Ishikawa (cell line): ENCODE data around the gene PLCH1.

Experiments
- CEBPB ChIP-seq: IDR thresholded peaks from 2 replicates; pipeline ENCODE4 v1.6.1; 2012
- CREB1 ChIP-seq: IDR thresholded peaks from 2 replicates; pipeline ENCODE4 v1.6.1; 2012; ENCODE audit warnings: low read depth
- EGR1 ChIP-seq: IDR thresholded peaks from 2 replicates; pipeline ENCODE4 v1.6.1; 2012
- EP300 ChIP-seq: IDR thresholded peaks from 2 replicates; pipeline ENCODE4 v1.6.1; 2012; ENCODE audit warnings: borderline replicate concordance
- FOXM1 ChIP-seq: IDR thresholded peaks from 2 replicates; pipeline ENCODE4 v1.6.1; 2012; ENCODE audit warnings: low read depth, borderline replicate concordance
- MAX ChIP-seq: IDR thresholded peaks from 2 replicates; pipeline ENCODE4 v1.6.1; 2012
- NFIC ChIP-seq: IDR thresholded peaks from 2 replicates; pipeline ENCODE4 v1.6.1; 2012
- RAD21 ChIP-seq: IDR thresholded peaks from 2 replicates; pipeline ENCODE4 v1.6.1; 2012; ENCODE audit warnings: low read depth
- TAF1 ChIP-seq: IDR thresholded peaks from 2 replicates; pipeline ENCODE4 v1.6.1; 2012; ENCODE audit warnings: low read depth, mild to moderate bottlenecking
- TCF12 ChIP-seq: IDR thresholded peaks from 2 replicates; pipeline ENCODE4 v1.6.1; 2012; ENCODE audit warnings: low read depth
- TEAD4 ChIP-seq: IDR thresholded peaks from 2 replicates; pipeline ENCODE4 v1.6.1; 2012
- YY1 ChIP-seq: IDR thresholded peaks from 2 replicates; pipeline ENCODE4 v1.6.1; 2012; ENCODE audit warnings: low read depth
- ZBTB7A ChIP-seq: IDR thresholded peaks from 2 replicates; pipeline ENCODE4 v1.6.1; 2012; ENCODE audit warnings: low read depth
- TF ChIP-seq, protein P1 (sequence below): IDR thresholded peaks from 2 replicates; pipeline ENCODE4 v1.6.1; 2012; ENCODE audit warnings: low read depth, mild to moderate bottlenecking
- TF ChIP-seq, protein P2 (sequence below): IDR thresholded peaks from 2 replicates; pipeline ENCODE4 v1.6.1; 2012

Gene PLCH1

GRCh38 chr3:155646128-155646527 lies 98.7 kb downstream of the PLCH1 start:
- TF ChIP-seq TCF12 (no peak), TEAD4 (no peak), FOXM1 (no peak), YY1 (no peak), NFIC (no peak), EGR1 (no peak), CREB1 (no peak), CEBPB (no peak), ZBTB7A (no peak)
- TF ChIP-seq, protein P1, sequence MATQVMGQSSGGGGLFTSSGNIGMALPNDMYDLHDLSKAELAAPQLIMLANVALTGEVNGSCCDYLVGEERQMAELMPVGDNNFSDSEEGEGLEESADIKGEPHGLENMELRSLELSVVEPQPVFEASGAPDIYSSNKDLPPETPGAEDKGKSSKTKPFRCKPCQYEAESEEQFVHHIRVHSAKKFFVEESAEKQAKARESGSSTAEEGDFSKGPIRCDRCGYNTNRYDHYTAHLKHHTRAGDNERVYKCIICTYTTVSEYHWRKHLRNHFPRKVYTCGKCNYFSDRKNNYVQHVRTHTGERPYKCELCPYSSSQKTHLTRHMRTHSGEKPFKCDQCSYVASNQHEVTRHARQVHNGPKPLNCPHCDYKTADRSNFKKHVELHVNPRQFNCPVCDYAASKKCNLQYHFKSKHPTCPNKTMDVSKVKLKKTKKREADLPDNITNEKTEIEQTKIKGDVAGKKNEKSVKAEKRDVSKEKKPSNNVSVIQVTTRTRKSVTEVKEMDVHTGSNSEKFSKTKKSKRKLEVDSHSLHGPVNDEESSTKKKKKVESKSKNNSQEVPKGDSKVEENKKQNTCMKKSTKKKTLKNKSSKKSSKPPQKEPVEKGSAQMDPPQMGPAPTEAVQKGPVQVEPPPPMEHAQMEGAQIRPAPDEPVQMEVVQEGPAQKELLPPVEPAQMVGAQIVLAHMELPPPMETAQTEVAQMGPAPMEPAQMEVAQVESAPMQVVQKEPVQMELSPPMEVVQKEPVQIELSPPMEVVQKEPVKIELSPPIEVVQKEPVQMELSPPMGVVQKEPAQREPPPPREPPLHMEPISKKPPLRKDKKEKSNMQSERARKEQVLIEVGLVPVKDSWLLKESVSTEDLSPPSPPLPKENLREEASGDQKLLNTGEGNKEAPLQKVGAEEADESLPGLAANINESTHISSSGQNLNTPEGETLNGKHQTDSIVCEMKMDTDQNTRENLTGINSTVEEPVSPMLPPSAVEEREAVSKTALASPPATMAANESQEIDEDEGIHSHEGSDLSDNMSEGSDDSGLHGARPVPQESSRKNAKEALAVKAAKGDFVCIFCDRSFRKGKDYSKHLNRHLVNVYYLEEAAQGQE: no peak

GRCh38 chr3:155643581-155644165 lies 101.2 kb downstream of the PLCH1 start:
- TF ChIP-seq TAF1 (no peak), FOXM1 (no peak), YY1 (no peak), EGR1 (no peak), RAD21 (no peak), ZBTB7A (no peak), EP300 (no peak), MAX (no peak), CEBPB (no peak)
- TF ChIP-seq, protein P1: no peak
- TF ChIP-seq, protein P2, sequence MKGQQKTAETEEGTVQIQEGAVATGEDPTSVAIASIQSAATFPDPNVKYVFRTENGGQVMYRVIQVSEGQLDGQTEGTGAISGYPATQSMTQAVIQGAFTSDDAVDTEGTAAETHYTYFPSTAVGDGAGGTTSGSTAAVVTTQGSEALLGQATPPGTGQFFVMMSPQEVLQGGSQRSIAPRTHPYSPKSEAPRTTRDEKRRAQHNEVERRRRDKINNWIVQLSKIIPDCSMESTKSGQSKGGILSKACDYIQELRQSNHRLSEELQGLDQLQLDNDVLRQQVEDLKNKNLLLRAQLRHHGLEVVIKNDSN: no peak

GRCh38 chr3:155641956-155642355 lies 102.9 kb downstream of the PLCH1 start:
- no peak for TF ChIP-seq CREB1
- no peak for TF ChIP-seq MAX
- TF ChIP-seq FOXM1: no peak
- TF ChIP-seq EP300: no peak
- TF ChIP-seq, protein P2: no peak
- no peak for TF ChIP-seq EGR1
- no peak for TF ChIP-seq TAF1
- no peak for TF ChIP-seq RAD21
- no peak for TF ChIP-seq CEBPB
- TF ChIP-seq NFIC: no peak
- no peak for TF ChIP-seq ZBTB7A
- TF ChIP-seq TEAD4: no peak
- no peak for TF ChIP-seq YY1
- no peak for TF ChIP-seq TCF12
- TF ChIP-seq, protein P1: no peak

DNA sequence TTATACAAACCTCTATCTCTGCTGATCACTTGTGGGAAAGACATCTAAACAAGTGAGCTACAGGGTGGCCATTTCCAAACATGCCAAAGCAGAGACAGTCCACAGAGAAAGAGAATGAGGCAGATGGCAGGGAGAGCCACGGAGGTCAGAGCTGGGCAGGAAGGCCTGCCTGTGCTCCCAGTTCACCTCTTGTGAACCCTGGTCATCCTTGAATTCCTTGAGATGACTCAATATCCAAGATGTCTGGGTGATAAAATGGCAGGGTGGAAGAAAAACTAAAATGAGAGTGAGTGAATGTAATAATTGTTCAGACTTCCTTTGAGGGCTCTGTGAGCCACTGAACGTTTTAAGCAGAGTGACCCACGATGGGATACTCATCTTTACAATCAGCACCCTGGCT lies 104.8 kb downstream of the PLCH1 start:
- no peak for TF ChIP-seq EP300
- no peak for TF ChIP-seq TCF12
- TF ChIP-seq ZBTB7A: no peak
- TF ChIP-seq RAD21: no peak
- TF ChIP-seq, protein P2: no peak
- TF ChIP-seq, protein P1: no peak
- no peak for TF ChIP-seq NFIC
- no peak for TF ChIP-seq EGR1
